Measurements from ENCODE around the gene FHOD3.

FHOD3 gene

DNA sequence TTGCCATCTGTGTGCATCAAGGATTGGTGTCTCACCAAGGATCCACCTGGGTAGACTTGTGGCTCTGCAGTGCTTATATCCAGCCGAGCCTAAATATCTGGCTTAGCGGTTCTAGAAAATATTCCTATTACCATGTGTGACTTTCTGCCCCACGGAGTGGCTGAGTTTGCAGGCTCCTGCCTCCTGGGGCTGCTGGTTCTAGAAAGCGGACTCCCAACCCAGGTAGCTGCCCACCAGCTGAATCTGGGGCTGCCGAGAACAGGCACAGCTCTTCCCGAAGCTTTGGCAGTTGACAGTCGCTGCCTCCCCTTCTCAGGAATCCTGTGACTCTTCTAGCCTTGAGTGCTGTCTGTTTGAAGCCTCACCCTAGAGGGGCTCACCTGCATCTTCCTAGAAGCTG lies 426.7 kb downstream of the FHOD3 start:
- DNase-seq (ENCODE audit: insufficient read length): no peak
- no peak for FAIRE-seq
- no peak for TF ChIP-seq POLR2A (IDR thresholded peaks at IDR 0.05; ENCODE audit: low read depth, low read length)
- TF ChIP-seq POLR2AphosphoS5 (IDR thresholded peaks at IDR 0.05; ENCODE audit: low read depth, low read length): no peak
- TF ChIP-seq TAF1 (IDR thresholded peaks at IDR 0.05; ENCODE audit: borderline replicate concordance, low read depth, low read length): no peak

DNA sequence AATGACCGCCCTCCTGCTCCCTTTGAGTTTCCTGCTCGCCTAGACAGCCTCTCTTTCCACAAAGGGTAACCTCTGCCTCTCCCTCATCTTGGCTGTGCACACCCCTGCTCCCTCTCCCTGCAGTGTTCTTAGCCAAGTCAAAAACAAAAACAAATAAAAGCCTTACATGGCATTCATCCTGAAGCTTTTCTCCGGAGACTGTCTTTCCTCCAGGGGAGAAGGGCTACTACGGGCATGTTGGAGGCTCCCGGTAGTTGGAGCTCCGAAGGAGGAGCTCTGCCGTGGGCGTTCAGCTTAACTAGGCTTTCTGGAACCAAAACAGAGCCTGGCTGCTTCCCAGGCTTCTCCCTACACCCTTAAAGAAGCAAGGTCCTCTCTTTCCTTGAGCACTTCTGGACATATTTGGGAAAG lies 427.1 kb downstream of the FHOD3 start:
- FAIRE-seq (no peak), DNase-seq (ENCODE audit: insufficient read length) (no peak)
- TF ChIP-seq TAF1 (IDR thresholded peaks at IDR 0.05; ENCODE audit: borderline replicate concordance, low read depth, low read length) (no peak), POLR2AphosphoS5 (IDR thresholded peaks at IDR 0.05; ENCODE audit: low read depth, low read length) (no peak), POLR2A (IDR thresholded peaks at IDR 0.05; ENCODE audit: low read depth, low read length) (no peak)

DNA sequence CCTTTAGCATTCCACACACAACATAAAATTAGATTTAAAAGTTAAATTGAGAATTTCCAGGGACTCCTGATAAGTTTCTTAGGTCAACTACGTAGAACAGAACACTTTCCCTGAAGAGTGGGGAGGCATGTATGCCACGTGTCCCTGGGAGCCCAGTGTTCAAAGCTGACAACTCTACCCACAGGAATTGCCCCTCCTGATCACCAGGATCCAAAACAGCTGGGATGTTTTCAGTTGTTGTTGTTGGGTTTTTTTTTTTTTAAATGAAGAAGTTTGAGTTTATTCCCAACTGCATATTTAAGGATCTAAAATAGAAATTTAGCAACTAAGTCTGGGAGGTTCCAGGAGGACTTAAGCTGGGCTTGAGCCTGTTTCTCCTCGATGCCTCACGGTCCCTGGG lies 430.8 kb downstream of the FHOD3 start:
- TF ChIP-seq POLR2AphosphoS5 (IDR thresholded peaks at IDR 0.05; ENCODE audit: low read depth, low read length) (no peak), POLR2A (IDR thresholded peaks at IDR 0.05; ENCODE audit: low read depth, low read length) (no peak), TAF1 (IDR thresholded peaks at IDR 0.05; ENCODE audit: borderline replicate concordance, low read depth, low read length) (no peak)
- DNase-seq (ENCODE audit: insufficient read length) (no peak), FAIRE-seq (no peak)

DNA sequence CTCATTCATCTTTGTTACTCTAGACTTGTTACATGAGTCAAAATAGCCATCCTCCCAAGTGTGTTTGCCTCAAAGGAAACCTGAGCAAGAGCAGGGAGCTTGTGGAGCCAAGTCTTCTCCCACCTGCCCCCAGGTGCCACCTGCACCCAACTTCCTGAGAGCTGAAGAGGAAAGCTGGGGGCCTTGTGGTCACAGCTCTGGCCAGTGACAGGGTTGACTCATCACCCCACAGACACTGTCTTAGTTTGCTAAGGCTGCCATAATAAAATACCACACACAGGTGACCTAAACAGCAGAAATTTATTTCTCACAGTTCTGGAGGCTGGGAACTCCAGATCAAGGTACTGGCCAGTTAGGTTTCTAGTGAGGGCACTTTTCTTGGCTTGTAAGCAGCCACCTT lies 431.7 kb downstream of the FHOD3 start:
- DNase-seq (ENCODE audit: insufficient read length) (no peak), FAIRE-seq (no peak)
- no peak for TF ChIP-seq POLR2AphosphoS5 (IDR thresholded peaks at IDR 0.05; ENCODE audit: low read depth, low read length)
- no peak for TF ChIP-seq POLR2A (IDR thresholded peaks at IDR 0.05; ENCODE audit: low read depth, low read length)
- TF ChIP-seq TAF1 (IDR thresholded peaks at IDR 0.05; ENCODE audit: borderline replicate concordance, low read depth, low read length): no peak

DNA sequence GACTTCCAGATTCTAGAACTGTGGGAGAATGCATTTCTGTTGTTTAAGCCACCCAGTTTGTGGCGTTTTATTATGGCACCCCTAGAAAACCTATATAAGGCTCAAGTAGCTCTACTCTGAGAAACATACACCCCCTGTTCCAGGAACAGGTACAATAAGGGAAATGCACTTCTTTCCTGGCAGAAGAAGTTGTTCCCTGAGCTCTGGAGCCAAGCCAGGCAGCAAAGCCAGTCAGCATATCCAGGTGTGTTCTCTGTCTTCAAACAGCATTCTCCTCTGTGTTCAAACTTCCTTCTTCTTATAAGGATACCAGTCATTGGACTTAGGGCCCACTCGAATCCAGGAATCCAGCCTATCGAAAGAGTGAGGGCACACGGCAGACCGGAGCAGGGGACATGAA lies 434.8 kb downstream of the FHOD3 start:
- no peak for TF ChIP-seq TAF1 (IDR thresholded peaks at IDR 0.05; ENCODE audit: borderline replicate concordance, low read depth, low read length)
- TF ChIP-seq POLR2A (IDR thresholded peaks at IDR 0.05; ENCODE audit: low read depth, low read length): no peak
- no peak for TF ChIP-seq POLR2AphosphoS5 (IDR thresholded peaks at IDR 0.05; ENCODE audit: low read depth, low read length)
- FAIRE-seq (no peak), DNase-seq (ENCODE audit: insufficient read length) (no peak)

DNA sequence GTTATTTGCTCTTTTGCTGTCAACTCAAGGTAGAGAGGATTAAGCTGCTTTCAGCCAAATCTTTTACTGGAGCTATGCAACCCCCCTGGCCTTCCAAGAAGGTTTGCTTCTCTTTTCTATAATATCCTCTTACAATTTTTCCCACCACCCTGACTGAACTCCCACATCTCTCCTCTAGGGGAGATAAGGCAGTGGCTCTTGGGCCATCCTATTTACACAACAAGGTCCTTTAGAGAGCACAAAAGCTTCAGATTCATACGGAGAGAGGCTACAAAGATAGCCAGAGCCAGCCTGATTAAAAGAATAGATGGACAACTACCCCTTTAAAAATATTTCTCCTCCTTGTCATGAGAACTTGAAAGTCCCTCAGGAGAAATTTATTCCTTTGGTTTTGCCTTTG lies 435.6 kb downstream of the FHOD3 start:
- no peak for FAIRE-seq
- no peak for DNase-seq (ENCODE audit: insufficient read length)
- no peak for TF ChIP-seq TAF1 (IDR thresholded peaks at IDR 0.05; ENCODE audit: borderline replicate concordance, low read depth, low read length)
- no peak for TF ChIP-seq POLR2AphosphoS5 (IDR thresholded peaks at IDR 0.05; ENCODE audit: low read depth, low read length)
- TF ChIP-seq POLR2A (IDR thresholded peaks at IDR 0.05; ENCODE audit: low read depth, low read length): no peak

DNA sequence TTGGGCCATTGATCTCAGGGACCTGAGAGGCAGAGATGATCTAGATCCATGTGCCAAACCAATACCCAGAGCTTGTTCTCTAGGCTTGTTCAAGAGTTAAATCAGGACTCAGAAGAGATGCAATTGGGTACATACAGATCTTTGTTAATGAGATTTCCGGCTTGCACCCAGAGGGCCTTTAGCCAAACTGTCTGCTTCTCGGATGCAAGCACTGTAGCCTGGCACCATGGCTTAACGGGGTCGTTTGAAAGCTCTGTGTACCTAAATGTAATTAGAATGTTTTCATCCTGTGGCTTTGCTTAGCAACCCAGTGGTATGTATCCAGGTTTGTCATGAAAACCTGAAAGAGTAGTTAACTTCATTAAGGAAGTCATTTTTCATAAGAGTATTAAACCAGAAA lies 437.1 kb downstream of the FHOD3 start:
- FAIRE-seq: no peak
- TF ChIP-seq POLR2AphosphoS5 (IDR thresholded peaks at IDR 0.05; ENCODE audit: low read depth, low read length): no peak
- DNase-seq (ENCODE audit: insufficient read length): no peak

DNA sequence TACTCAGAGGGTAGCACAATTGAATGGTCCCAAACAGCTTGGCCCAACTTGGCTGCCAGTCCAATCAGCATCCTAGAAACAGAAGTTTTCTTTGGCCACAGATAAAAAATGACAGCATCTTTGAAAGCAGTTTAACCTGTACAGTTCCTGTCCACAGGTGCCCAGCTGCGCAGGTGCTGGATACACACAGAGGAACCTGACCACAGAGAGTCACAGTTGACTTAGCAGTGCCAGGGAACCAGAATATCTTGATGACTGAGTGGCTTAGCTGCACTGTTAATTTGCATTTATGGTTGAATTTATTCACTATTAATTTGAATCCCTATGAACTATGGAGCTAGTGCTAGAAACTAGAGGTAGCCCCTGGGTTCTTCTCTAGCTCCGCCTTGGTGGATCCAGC lies 437.6 kb downstream of the FHOD3 start:
- DNase-seq (ENCODE audit: insufficient read length): no peak
- TF ChIP-seq POLR2A (IDR thresholded peaks at IDR 0.05; ENCODE audit: low read depth, low read length) (no peak), TAF1 (IDR thresholded peaks at IDR 0.05; ENCODE audit: borderline replicate concordance, low read depth, low read length) (no peak), POLR2AphosphoS5 (IDR thresholded peaks at IDR 0.05; ENCODE audit: low read depth, low read length) (no peak)
- FAIRE-seq: no peak

DNA sequence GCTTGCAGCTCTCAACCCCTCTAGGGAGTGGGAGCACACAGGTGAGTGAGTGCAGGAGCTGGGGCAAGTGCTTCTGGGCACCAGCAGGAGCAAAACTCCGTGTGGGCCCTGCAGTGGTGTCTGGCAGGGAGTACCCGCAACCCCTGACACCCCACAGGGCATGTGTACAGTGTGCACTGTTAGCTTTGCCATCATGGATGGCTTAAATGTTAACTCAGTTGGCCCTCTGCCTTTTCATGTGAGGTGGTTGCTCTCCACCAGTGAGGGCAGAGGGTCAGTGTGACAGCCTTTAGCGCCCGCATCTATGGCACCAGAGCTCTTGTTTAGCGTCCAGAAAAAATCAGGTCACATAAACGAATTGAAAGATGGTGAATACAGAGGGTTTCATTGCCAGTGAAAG lies 438.6 kb downstream of the FHOD3 start:
- no peak for DNase-seq (ENCODE audit: insufficient read length)
- FAIRE-seq: no peak
- TF ChIP-seq POLR2A (IDR thresholded peaks at IDR 0.05; ENCODE audit: low read depth, low read length) (no peak), POLR2AphosphoS5 (IDR thresholded peaks at IDR 0.05; ENCODE audit: low read depth, low read length) (no peak), TAF1 (IDR thresholded peaks at IDR 0.05; ENCODE audit: borderline replicate concordance, low read depth, low read length) (no peak)

DNA sequence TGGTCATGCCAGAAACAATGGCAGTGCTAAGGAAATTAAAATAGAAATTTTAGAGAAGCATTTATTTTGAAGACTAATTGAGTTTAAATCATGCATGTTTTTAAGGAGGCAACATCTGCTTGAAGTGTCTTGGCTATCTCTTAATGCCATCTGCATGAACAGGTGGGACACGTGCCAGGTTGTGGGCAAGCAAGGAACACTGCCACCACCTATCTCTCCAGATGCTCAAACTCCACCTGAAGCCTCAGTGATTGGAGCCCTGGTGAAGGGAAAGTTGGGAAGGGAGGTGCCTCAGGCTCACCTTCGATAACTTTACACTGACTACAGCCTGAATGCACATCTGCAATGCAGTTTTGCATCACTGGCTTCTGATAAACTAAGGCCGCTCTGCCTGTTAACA lies 439.8 kb downstream of the FHOD3 start:
- TF ChIP-seq POLR2A (IDR thresholded peaks at IDR 0.05; ENCODE audit: low read depth, low read length) (no peak), POLR2AphosphoS5 (IDR thresholded peaks at IDR 0.05; ENCODE audit: low read depth, low read length) (no peak), TAF1 (IDR thresholded peaks at IDR 0.05; ENCODE audit: borderline replicate concordance, low read depth, low read length) (no peak)
- DNase-seq (ENCODE audit: insufficient read length) (no peak), FAIRE-seq (no peak)

DNA sequence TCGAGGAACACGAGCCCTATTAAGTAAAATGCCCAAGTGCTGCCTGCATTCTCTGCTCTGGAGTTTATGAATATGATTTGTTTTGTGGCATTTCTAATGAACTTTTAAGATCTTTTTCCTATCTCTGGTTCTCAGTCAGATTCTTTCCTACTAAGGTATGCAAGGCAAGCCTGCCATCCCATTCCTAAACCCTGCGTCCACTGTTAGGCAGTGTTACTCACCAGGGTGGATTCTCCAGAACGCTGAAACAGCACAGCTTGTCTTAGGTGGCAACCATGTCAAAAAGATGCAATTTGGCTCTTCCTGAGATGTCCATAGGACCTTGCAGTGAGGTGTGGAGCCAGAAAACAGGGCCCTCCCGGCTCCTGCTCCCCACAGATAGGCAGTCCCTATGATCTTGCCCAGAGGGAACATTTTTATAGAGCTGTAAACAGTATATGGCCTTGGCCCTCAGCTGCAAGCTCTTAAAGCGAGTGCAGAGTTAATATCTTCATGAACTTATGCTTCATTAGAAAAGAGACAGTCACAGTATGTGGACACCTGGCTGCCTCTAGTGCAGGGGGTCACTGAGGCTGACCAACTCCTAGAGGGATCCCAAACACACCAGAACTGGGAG lies 446.9 kb downstream of the FHOD3 start:
- FAIRE-seq (no peak), DNase-seq (ENCODE audit: insufficient read length) (no peak)
- TF ChIP-seq POLR2A (IDR thresholded peaks at IDR 0.05; ENCODE audit: low read depth, low read length) (no peak), POLR2AphosphoS5 (IDR thresholded peaks at IDR 0.05; ENCODE audit: low read depth, low read length) (no peak), TAF1 (IDR thresholded peaks at IDR 0.05; ENCODE audit: borderline replicate concordance, low read depth, low read length) (no peak)

DNA sequence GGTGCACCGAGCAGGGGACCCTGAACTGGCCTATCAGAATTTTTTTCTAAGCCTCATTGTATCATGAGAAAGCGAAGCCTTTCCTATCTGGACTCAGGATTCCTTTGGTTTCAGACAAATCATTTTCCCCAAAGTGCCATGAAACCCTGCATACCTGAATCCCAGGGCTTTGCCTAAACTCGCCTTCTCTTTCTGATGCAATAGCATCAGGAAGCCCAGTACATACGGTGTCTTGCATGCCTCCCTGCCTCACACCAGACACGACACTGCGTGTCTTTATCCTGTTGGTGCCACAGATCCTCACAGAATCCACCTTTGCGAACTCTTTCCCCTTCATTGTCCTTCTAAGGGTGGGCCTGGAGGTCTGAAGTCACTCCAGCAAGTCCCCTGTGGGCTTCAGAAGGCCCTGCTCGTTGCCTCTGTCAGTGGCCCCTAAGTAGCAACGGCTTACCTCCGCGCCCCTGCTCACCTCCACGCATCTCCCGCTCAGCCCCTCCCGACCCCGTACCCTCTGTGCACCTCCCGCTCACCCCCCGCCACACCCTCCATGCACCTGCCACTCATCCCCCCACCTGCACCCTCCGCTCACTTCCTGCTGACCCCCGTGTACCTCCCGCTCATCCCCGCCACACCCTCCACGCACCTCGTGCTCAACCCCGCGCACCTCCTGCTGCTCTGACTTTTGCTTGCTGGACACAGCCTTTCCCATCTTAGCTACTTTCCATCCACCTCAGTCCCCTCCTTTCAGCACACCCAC lies 447.9 kb downstream of the FHOD3 start:
- TF ChIP-seq POLR2AphosphoS5 (IDR thresholded peaks at IDR 0.05; ENCODE audit: low read depth, low read length) (no peak), POLR2A (IDR thresholded peaks at IDR 0.05; ENCODE audit: low read depth, low read length) (no peak), TAF1 (IDR thresholded peaks at IDR 0.05; ENCODE audit: borderline replicate concordance, low read depth, low read length) (no peak)
- FAIRE-seq: no peak
- no peak for DNase-seq (ENCODE audit: insufficient read length)

Measured in GM12892 (cell line).